Progenitor cell of endocrine pancreas (in vitro differentiated cells): ENCODE data around the gene HOXD11. TPM values are rescaled to one million over a fixed set of nuclear protein-coding genes. Genes with fewer than 3 reads are reported as not detected.

Source experiments
- DNase-seq: peaks from one replicate; pipeline ENCODE4 v3.0.0; 2021; ENCODE audit warnings: low spot score; ENCODE audit not compliant: unreplicated experiment
- H3K27ac Mint-ChIP-seq: 2 replicates; pipeline ENCODE4 v1.8.0; 2021; ENCODE audit warnings: mild to moderate bottlenecking, moderate library complexity, mixed read lengths
- H3K27me3 Mint-ChIP-seq: 2 replicates; pipeline ENCODE4 v1.8.0; 2021; ENCODE audit warnings: mixed read lengths
- H3K36me3 Mint-ChIP-seq: 2 replicates; pipeline ENCODE4 v1.8.0; 2022; ENCODE audit warnings: mixed read lengths; ENCODE audit not compliant: insufficient read depth
- H3K4me1 Mint-ChIP-seq: 2 replicates; pipeline ENCODE4 v1.8.0; 2021; ENCODE audit warnings: low read depth, mixed read lengths
- H3K4me3 Mint-ChIP-seq: 2 replicates; pipeline ENCODE4 v1.8.0; 2021; ENCODE audit warnings: low read depth, mild to moderate bottlenecking, moderate library complexity, mixed read lengths
- H3K9me3 Mint-ChIP-seq: 2 replicates; pipeline ENCODE4 v1.8.0; 2021; ENCODE audit warnings: low read depth, mixed read lengths
- CTCF ChIP-seq: fragments of 200-600 bp; sonication (generic); IDR thresholded peaks from one replicate; pipeline ENCODE4 v1.5.0; 2021; ENCODE audit warnings: antibody characterized with exemption, mild to moderate bottlenecking; ENCODE audit not compliant: unreplicated experiment
- total RNA-seq: library from RNA; stranded (reverse); gene quantifications from 2 replicates; pipeline ENCODE4 v1.2.1, GENCODE V29; 2021

The HOXD11 gene
- total RNA-seq, 1 donor from 2014 or later = not detected

DNA sequence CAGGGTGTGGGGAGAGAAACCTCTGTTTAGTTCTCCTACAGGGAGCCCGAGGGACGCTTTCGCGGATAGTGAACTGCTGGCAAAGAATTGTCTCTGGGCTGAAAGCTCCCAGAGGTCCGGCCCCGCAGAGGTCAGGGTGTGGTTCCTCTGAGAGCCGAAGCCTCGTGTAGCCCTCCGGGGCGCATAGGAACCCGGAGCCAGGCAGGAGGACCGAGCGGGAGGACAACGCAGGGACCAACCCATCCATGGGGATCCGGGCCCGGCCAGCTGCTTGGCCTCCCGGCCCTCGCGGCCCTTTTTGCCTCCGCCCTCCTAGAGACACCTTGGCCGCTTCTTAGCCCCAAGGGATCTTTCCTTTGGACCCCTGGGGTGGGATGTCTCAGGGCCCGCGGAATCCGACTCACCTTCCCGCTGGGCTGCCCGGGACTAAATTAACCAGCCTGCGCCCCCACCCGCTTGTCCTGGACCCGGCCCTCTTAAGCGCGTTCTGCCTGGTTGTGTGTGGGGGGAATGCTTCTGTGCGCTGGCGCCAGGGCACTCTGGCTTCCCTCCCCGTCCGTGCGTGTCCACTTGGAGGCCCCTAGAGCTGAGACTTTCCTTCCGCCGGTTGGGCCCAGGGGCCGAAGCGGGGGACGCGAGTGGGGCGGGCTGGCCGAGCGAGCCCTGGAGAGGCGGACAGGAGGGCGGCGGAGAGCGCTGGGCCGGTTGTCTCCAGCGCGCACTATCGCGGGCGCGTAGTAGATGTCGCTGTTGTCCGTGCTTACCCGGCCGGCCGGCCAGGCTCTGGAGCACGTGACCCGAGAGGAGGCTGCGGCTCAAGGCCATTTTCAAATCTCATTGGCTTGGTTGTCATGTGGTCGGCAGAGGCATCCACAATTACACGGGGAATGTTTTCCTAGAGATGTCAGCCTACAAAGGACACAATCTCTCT is 9.1 kb downstream of the HOXD11 start, which contains the start of gene HOXD10:
HOXD10 (plus strand) TSS at position 896 of the 931 bp plus-strand sequence. CDS start 56 bp downstream, outside the sequence.
- Mint-ChIP-seq H3K4me3 (no peak within 1 kb of the TSS), H3K4me1 (no peaks in the 10 kb centered on the region), H3K36me3 (no peaks in the 10 kb centered on the region), H3K27ac (no peak within 1 kb of the TSS), H3K27me3 (peaks cover 99% of the 10 kb centered on the region), H3K9me3 (no peaks in the 10 kb centered on the region)
- DNase-seq = no peak
- TF ChIP-seq CTCF = peak; percentile 33

DNA sequence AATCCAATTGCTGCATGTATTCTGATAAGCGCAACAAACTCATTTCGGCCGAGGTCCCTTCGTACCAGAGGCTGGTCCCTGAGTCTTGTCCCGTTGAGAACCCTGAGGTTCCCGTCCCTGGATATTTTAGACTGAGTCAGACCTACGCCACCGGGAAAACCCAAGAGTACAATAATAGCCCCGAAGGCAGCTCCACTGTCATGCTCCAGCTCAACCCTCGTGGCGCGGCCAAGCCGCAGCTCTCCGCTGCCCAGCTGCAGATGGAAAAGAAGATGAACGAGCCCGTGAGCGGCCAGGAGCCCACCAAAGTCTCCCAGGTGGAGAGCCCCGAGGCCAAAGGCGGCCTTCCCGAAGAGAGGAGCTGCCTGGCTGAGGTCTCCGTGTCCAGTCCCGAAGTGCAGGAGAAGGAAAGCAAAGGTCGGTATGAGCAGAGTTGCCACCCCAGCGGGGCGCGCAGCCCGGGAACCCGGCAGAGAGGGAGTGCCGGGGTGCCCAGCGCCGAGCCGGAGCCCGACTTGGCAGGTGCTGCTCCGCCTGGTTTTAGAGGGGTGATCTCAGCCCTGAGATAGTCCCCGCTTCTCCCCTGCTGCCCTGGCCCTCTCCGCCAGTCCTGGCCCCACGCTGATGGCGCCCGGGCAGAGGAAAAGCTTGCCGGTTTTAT is 10.2 kb downstream of the HOXD11 start:
- no peaks in the 10 kb centered on the region for H3K4me1 Mint-ChIP-seq
- H3K36me3 Mint-ChIP-seq = no peaks in the 10 kb centered on the region
- no peak for TF ChIP-seq CTCF
- DNase-seq = no peak
- no peak overlapping the region for H3K4me3 Mint-ChIP-seq
- H3K27me3 Mint-ChIP-seq = peaks cover 95% of the 10 kb centered on the region
- no peak overlapping the region for H3K27ac Mint-ChIP-seq
- H3K9me3 Mint-ChIP-seq = no peaks in the 10 kb centered on the region

DNA sequence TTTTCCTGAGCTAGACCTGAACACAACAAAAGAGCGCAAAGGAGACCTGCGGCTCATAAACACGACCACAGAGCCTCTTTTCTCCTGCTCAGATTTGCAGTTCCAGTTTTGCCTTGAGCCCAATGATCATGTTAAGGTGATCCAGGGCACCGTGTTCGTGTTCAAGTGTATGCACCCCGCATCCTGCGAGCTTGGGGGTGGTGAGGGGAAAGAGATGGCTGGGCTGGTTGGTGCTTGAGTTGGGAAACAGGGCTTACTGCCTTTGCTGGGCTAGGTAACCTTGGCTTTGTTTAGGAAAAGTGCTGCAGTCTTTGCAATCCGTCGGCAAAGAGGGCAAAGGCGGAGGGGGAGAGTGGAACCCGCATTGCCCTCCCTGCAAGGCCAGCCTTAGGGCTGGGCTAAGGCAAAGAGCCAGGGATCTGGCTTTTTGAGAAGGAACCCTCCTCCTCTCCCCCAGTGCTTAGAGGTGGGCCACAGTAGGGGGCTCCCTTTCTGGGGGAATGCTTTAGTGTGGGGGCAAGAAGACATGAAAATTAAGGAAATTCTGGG is 10.8 kb downstream of the HOXD11 start:
- Mint-ChIP-seq H3K27me3 (peaks cover 92% of the 10 kb centered on the region), H3K4me3 (no peak overlapping the region), H3K4me1 (no peaks in the 10 kb centered on the region), H3K27ac (no peak overlapping the region), H3K9me3 (no peaks in the 10 kb centered on the region), H3K36me3 (no peaks in the 10 kb centered on the region)
- DNase-seq = no peak
- TF ChIP-seq CTCF = no peak

DNA sequence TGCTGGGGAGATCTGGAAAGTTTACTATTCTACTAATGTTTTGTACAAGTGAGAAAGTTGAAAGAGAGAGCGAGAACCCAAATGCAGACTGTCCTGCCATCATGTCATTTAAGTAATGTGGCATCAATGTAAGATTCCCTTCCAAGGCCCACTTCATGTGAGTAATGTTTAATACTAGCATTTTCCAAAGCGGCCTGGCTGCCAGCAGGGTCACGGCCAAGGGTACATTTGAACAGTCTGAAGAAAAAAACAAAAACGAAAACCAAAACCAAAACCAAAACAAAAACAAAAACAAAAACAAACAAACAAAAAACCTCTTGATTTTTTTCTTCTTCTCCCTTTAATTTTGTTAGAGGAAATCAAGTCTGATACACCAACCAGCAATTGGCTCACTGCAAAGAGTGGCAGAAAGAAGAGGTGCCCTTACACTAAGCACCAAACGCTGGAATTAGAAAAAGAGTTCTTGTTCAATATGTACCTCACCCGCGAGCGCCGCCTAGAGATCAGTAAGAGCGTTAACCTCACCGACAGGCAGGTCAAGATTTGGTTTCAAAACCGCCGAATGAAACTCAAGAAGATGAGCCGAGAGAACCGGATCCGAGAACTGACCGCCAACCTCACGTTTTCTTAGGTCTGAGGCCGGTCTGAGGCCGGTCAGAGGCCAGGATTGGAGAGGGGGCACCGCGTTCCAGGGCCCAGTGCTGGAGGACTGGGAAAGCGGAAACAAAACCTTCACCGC is 11.7 kb downstream of the HOXD11 start:
- TF ChIP-seq CTCF = peak; percentile 57
- DNase-seq = no peak
- Mint-ChIP-seq H3K36me3 (no peaks in the 10 kb centered on the region), H3K9me3 (no peaks in the 10 kb centered on the region), H3K4me3 (no peak overlapping the region), H3K27ac (peak overlapping the region; percentile 55), H3K4me1 (no peaks in the 10 kb centered on the region), H3K27me3 (peaks cover 90% of the 10 kb centered on the region)
